Measurements from ENCODE around the gene NEB.

DNA sequence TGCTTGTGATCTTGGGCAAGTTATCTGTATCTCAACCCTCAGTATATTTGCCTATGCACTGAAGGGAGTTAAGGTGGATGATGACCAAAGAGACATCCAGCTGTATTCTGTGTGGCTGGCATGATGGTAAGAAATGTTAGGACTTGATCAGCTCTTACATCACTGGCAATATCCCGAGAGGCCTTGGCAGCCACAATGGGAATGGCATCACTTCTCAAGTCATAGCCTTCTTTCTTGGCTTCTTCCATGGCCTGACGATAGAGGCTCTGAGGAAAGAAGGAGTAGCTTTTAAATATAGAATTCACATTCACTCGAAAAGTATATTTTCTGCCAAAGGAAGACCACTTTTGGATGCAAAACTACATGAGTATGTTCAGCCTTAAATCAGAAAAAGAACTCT lies 113.5 kb downstream of the NEB start:
- TF ChIP-seq TAF1 (IDR thresholded peaks at IDR 0.05; ENCODE audit: low read depth) = no peak
- no peak for TF ChIP-seq EP300 (IDR thresholded peaks at IDR 0.05; ENCODE audit: borderline replicate concordance)
- no peak for TF ChIP-seq CREB1 (IDR thresholded peaks at IDR 0.05; ENCODE audit: low read depth)
- no peak for TF ChIP-seq NFIC (IDR thresholded peaks at IDR 0.05)
- TF ChIP-seq CEBPB (IDR thresholded peaks at IDR 0.05) = no peak
- TF ChIP-seq, protein P1, sequence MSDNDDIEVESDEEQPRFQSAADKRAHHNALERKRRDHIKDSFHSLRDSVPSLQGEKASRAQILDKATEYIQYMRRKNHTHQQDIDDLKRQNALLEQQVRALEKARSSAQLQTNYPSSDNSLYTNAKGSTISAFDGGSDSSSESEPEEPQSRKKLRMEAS (IDR thresholded peaks at IDR 0.05) = no peak
- no peak for TF ChIP-seq ZBTB7A (IDR thresholded peaks at IDR 0.05; ENCODE audit: low read depth)
- TF ChIP-seq, protein P2, sequence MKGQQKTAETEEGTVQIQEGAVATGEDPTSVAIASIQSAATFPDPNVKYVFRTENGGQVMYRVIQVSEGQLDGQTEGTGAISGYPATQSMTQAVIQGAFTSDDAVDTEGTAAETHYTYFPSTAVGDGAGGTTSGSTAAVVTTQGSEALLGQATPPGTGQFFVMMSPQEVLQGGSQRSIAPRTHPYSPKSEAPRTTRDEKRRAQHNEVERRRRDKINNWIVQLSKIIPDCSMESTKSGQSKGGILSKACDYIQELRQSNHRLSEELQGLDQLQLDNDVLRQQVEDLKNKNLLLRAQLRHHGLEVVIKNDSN (IDR thresholded peaks at IDR 0.05) = no peak

Data from Ishikawa (cell line).